Measurements from ENCODE around the gene S1PR5.

DNA sequence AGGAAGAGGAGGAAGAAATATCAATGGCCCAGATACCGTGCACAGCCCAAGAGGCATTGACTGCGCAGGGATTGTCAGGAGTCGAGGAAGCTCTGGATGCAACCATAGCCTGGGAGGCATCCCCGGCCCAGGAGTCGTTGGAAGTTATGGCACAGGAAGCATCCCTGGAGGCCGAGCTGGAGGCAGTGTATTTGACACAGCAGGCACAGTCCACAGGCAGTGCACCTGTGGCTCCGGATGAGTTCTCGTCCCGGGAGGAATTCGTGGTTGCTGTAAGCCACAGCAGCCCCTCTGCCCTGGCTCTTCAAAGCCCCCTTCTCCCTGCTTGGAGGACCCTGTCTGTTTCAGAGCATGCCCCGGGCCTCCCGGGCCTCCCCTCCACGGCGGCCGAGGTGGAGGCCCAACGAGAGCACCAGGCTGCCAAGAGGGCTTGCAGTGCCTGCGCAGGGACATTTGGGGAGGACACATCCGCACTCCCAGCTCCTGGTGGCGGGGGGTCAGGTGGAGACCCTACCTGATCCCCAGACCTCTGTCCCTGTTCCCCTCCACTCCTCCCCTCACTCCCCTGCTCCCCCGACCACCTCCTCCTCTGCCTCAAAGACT is 50.0 kb downstream of the S1PR5 start:
- TF ChIP-seq ZBED1 (IDR thresholded peaks at IDR 0.05) = no peak
- no peak for TF ChIP-seq POLR2A (conservative IDR thresholded peaks at IDR 0.05)
- no peak for TF ChIP-seq RNF2 (IDR thresholded peaks at IDR 0.05)
- TF ChIP-seq ZC3H11A (IDR thresholded peaks at IDR 0.05; ENCODE audit: low read depth, low read length) = no peak

Data from K562 (cell line).